ENCODE data around the gene ITPR2.

The ITPR2 gene

DNA sequence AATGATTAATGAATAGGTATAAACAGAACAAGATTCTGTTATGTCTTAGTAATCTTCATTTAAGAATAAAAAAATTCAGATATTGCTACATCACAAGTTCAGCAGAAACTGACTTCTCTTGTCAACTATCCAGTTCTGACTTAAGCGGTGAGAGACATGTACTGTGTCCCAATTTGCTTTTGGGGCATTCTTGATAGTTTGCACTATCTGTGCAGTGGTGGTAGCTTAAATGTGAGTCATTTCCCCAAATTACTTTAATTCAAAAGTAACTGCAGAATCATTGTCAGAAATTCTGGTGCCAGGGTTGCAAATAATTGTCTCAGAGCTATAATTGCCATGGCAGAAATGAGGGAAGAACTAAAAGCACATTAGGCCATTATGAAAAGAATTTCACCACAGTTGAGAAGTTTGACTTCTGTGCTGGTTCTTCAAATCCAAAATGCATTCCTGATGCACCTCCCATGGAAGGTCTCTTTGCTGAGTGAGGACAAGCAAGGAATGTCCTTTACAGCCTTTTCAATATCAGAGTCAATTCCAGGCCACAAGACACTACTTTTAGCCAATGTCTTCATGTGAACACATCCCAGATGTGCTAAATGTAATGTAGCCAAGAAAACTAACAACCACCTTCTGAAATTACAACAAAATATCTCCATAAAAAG lies 332.9 kb downstream of the ITPR2 start:
- no peak overlapping the region for H3K27ac ChIP-seq (replicated peaks)
- DNase-seq (ENCODE audit: low read depth in 1 of 2, low spot score in 1 of 2): no peak
- TF ChIP-seq GABPA (IDR thresholded peaks at IDR 0.05; ENCODE audit: low read depth) (no peak), SPI1 (IDR thresholded peaks at IDR 0.05; ENCODE audit: borderline replicate concordance, low read depth) (no peak), CTCF (IDR thresholded peaks at IDR 0.05; ENCODE audit: insufficient read depth, low read length) (no peak), POLR2AphosphoS5 (IDR thresholded peaks at IDR 0.05; ENCODE audit: low read depth) (no peak)
- TF ChIP-seq, protein P1, sequence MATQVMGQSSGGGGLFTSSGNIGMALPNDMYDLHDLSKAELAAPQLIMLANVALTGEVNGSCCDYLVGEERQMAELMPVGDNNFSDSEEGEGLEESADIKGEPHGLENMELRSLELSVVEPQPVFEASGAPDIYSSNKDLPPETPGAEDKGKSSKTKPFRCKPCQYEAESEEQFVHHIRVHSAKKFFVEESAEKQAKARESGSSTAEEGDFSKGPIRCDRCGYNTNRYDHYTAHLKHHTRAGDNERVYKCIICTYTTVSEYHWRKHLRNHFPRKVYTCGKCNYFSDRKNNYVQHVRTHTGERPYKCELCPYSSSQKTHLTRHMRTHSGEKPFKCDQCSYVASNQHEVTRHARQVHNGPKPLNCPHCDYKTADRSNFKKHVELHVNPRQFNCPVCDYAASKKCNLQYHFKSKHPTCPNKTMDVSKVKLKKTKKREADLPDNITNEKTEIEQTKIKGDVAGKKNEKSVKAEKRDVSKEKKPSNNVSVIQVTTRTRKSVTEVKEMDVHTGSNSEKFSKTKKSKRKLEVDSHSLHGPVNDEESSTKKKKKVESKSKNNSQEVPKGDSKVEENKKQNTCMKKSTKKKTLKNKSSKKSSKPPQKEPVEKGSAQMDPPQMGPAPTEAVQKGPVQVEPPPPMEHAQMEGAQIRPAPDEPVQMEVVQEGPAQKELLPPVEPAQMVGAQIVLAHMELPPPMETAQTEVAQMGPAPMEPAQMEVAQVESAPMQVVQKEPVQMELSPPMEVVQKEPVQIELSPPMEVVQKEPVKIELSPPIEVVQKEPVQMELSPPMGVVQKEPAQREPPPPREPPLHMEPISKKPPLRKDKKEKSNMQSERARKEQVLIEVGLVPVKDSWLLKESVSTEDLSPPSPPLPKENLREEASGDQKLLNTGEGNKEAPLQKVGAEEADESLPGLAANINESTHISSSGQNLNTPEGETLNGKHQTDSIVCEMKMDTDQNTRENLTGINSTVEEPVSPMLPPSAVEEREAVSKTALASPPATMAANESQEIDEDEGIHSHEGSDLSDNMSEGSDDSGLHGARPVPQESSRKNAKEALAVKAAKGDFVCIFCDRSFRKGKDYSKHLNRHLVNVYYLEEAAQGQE (IDR thresholded peaks at IDR 0.05; ENCODE audit: insufficient replicate concordance, low read depth): no peak
- H3K27me3 ChIP-seq (ENCODE audit: insufficient read depth, poor library complexity, severe bottlenecking): no peaks in the 10 kb centered on the region
- H3K4me3 ChIP-seq (replicated peaks; ENCODE audit: insufficient read depth, low read length): no peak overlapping the region

DNA sequence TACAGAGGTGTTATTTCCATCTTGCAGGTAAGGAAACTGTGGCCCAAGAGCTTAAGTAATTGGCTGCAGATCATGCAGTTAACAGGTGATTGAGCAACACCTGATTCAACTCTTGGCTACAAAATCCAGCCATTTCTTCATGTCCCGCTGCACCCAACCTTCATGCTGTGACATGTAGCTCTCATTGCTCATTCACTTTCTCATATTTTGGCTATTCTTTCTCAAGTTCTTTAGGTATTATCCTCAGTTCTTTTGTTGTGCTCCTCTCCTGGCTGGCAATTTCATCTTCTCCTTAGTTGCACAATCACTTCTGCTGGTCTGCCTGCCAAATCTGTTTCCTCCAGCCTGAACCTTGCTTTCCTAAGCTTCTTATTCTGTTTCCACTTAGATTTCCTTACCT lies 336.8 kb downstream of the ITPR2 start:
- Histone ChIP-seq H3K27ac (replicated peaks) (no peak overlapping the region), H3K4me3 (replicated peaks; ENCODE audit: insufficient read depth, low read length) (no peak overlapping the region), H3K27me3 (ENCODE audit: insufficient read depth, poor library complexity, severe bottlenecking) (peaks cover 2% of the 10 kb centered on the region)
- peak in 1 of 2 experiments; percentile 18 for DNase-seq (ENCODE audit: low read depth in 1 of 2, low spot score in 1 of 2)
- TF ChIP-seq CTCF (IDR thresholded peaks at IDR 0.05; ENCODE audit: insufficient read depth, low read length) (no peak), POLR2AphosphoS5 (IDR thresholded peaks at IDR 0.05; ENCODE audit: low read depth) (no peak), SPI1 (IDR thresholded peaks at IDR 0.05; ENCODE audit: borderline replicate concordance, low read depth) (no peak), GABPA (IDR thresholded peaks at IDR 0.05; ENCODE audit: low read depth) (no peak)
- TF ChIP-seq, protein P1 (IDR thresholded peaks at IDR 0.05; ENCODE audit: insufficient replicate concordance, low read depth): no peak

DNA sequence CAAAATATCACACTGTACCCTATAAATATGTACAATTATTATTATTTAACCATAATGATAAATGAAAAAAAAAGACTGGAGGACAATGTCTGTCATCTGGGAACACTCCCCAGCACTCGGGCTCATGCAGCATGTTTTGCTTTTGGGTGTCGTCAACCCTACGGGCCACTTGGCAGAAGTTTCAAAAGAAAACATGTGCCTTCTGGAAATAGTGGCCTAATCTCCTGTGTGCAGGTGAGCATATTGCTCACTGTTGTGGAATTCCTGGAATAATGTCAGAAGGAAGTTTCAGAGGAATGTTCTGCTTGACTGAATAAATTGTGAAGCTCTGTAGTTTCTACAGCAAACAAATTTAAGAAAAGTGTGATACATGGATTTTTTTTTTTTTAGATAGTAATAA lies 339.3 kb downstream of the ITPR2 start:
- peaks cover 2% of the 10 kb centered on the region for H3K27me3 ChIP-seq (ENCODE audit: insufficient read depth, poor library complexity, severe bottlenecking)
- TF ChIP-seq CTCF (IDR thresholded peaks at IDR 0.05; ENCODE audit: insufficient read depth, low read length): no peak
- TF ChIP-seq GABPA (IDR thresholded peaks at IDR 0.05; ENCODE audit: low read depth): no peak
- TF ChIP-seq, protein P1 (IDR thresholded peaks at IDR 0.05; ENCODE audit: insufficient replicate concordance, low read depth): no peak
- no peak for TF ChIP-seq SPI1 (IDR thresholded peaks at IDR 0.05; ENCODE audit: borderline replicate concordance, low read depth)
- no peak for TF ChIP-seq POLR2AphosphoS5 (IDR thresholded peaks at IDR 0.05; ENCODE audit: low read depth)
- no peak overlapping the region for H3K4me3 ChIP-seq (replicated peaks; ENCODE audit: insufficient read depth, low read length)
- no peak overlapping the region for H3K27ac ChIP-seq (replicated peaks)
- no peak for DNase-seq (ENCODE audit: low read depth in 1 of 2, low spot score in 1 of 2)

Data from HL-60 (cell line).